ENCODE measurements around the gene DBP. TPM values are rescaled to one million over a fixed set of nuclear protein-coding genes. Genes with fewer than 3 reads are reported as not detected.

The DBP gene
- total and polyA plus RNA-seq, 2 of the 13 experiments (the other 11 are each of a cell fraction or from before 2014, with no cell fraction given), result 1.7 to 5.8 TPM

DNA sequence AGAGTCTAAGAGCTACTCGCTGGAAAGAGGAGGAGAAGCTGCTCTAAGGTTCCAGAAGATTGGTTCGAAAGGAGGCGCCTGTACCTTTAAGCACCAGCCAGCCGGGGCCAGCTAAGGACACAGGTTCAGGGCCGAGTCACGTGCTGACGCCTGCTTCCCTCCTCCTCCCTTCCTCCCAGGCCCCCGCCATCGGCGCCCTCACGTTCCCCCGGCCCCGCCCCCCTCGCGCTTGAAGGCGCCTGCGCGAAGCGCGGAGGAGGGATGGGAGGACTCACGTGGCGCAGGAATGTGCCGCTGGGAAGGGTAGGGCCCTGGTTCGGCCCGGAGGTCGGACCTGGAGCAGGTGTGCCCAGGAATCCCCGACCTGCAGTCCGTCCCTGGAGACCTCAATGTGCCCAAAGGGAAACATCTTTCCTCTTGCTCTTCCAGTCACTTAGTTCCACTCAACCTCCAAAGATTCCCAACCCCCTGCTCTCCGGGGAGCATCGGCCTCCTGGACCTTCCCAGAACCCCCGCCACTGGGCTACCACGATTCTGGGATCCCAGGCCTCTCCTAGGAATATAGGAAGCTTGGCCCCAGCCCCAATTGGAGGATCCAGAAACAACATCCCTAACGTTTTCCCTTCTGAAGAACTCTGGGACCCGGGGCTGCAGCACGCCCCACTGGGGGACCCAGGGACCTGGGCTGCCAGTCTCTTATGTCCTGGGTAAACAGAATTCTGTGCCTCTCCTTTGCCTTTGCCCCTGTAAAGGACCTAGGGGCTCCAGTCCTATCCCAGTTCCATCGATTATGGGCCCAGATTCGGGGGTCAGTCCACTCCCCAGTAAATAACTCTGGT, 2.5 kb downstream of the DBP start (continued):
- no peak for TF ChIP-seq ZNF275 (CRISPR knock-in tag; IDR thresholded peaks at IDR 0.05; ENCODE audit: borderline replicate concordance)
- TF ChIP-seq HBP1 (CRISPR knock-in tag; IDR thresholded peaks at IDR 0.05; ENCODE audit: low read depth), result no peak
- TF ChIP-seq NFYB (CRISPR knock-in tag; IDR thresholded peaks at IDR 0.05), result no peak
- no peak for TF ChIP-seq PHF20 (CRISPR knock-in tag; IDR thresholded peaks at IDR 0.05)
- peak; percentile 43; the same call in 1 of the 2 replicates for TF ChIP-seq ISL2 (CRISPR knock-in tag; IDR thresholded peaks at IDR 0.05)
- TF ChIP-seq RNF219 (CRISPR knock-in tag; IDR thresholded peaks at IDR 0.05), result 0 out of 2 replicates have a peak, but pooled peaks have one; percentile 20
- TF ChIP-seq PBX3 (CRISPR knock-in tag; IDR thresholded peaks at IDR 0.05; ENCODE audit: borderline replicate concordance), result no peak
- TF ChIP-seq ZNF672 (CRISPR knock-in tag; IDR thresholded peaks at IDR 0.05), result no peak
- TF ChIP-seq TCF7L2 (IDR thresholded peaks at IDR 0.05; ENCODE audit: low read depth, low read length), result no peak
- peak; percentile 77 for TF ChIP-seq THAP11 (CRISPR knock-in tag; IDR thresholded peaks at IDR 0.05)
- TF ChIP-seq, protein P1, sequence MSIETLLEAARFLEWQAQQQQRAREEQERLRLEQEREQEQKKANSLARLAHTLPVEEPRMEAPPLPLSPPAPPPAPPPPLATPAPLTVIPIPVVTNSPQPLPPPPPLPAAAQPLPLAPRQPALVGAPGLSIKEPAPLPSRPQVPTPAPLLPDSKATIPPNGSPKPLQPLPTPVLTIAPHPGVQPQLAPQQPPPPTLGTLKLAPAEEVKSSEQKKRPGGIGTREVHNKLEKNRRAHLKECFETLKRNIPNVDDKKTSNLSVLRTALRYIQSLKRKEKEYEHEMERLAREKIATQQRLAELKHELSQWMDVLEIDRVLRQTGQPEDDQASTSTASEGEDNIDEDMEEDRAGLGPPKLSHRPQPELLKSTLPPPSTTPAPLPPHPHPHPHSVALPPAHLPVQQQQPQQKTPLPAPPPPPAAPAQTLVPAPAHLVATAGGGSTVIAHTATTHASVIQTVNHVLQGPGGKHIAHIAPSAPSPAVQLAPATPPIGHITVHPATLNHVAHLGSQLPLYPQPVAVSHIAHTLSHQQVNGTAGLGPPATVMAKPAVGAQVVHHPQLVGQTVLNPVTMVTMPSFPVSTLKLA (IDR thresholded peaks at IDR 0.05), result peak; percentile 48
- peak; percentile 55; the same call in 1 of the 2 replicates for TF ChIP-seq SIX4 (CRISPR knock-in tag; IDR thresholded peaks at IDR 0.05)
- TF ChIP-seq YEATS2 (CRISPR knock-in tag; IDR thresholded peaks at IDR 0.05; ENCODE audit: borderline replicate concordance), result peak; percentile 48; the same call in 1 of the 2 replicates
- peak; percentile 48; the same call in 1 of the 2 replicates for TF ChIP-seq ZNF788 (CRISPR knock-in tag; IDR thresholded peaks at IDR 0.05; ENCODE audit: borderline replicate concordance)
- TF ChIP-seq ELF1 (CRISPR knock-in tag; IDR thresholded peaks at IDR 0.05), result no peak
- peak; percentile 40; the same call in 1 of the 2 replicates for TF ChIP-seq ZSCAN31 (CRISPR knock-in tag; IDR thresholded peaks at IDR 0.05; ENCODE audit: low read depth)
- TF ChIP-seq PRDM15 (CRISPR knock-in tag; IDR thresholded peaks at IDR 0.05), result peak; percentile 49; the same call in 1 of the 2 replicates

All from HepG2 (cell line).